ENCODE data around the gene ULK3.

Gene ULK3

DNA sequence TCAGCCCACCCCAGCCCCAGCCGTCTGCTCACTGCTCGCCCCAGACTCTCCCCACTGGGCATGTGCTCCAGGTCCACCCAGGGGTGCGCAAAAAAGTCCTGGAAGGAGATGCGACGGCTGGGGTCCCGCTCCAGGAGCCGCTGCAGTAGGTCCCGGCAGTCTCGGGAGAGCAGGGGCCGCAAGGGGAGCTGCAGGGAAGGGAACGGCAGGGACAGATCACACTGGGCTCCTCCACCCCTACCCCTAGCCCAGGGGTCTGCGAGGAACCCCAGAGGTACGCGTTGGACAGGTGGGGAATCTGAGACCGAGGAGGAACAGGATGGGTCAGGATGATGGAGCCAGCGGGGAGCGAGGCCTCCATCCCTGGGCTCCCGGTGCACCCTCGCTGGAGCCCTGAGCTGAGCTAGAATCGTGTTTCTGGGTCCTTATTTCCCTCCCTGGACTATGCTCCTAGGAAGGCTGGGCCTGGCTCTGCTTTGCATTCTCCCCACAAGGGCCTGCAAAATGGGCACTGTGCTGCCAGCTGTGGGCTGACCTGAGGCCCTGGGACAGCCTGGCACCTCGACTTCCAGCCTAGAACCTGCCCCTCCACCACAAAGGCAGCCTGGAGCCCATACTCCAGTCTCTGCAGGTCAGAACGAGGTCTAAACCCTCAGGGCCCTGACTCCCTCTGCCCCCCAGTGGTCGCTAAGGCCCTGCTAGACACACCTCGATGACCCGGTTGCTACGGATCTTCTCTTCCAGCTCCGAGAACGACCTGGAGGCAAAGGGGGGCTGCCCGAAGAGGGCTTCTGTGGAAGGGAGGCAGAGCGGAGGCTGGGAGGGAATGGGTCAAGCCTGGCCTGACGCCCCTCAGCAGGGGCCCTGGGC is 3.2 kb downstream of the ULK3 start:
- no peak for DNase-seq

DNA sequence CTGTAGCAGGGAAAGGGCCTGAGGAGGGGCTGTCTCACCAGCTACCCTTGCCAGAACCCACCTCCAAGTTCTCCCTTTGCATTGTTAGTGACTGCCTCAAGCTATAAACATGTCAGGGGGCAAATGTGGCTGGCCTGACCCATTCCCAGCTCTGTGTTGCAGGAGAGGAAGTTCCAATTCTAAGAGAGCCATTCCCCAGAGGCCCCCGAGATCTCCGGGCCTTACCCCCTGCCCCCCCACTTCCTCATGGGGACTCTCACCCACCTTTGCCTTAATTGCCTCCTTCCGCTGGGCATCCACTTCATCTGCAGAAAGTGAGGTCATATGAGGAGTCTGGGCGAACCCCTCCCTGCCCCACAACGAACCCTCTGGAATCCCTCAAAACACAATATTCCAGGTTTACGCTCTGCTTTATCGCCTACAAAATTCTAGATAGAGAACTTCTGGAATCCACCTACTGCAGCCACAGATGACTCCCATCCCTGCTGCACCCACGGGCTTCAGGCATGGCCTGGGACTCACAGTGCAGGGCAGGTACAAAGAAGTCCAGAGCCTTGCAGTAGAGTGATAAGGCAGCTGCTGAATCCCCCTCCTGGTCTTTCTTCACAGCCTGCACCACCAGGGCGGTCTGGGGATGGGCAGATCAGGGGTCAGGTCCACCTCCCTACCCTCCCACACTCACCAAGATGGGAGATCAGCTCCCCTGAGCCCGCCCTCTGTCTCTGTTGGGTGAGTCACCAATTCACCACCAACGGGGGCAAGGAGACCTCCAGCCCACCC is 4.0 kb downstream of the ULK3 start:
- DNase-seq: no peak

DNA sequence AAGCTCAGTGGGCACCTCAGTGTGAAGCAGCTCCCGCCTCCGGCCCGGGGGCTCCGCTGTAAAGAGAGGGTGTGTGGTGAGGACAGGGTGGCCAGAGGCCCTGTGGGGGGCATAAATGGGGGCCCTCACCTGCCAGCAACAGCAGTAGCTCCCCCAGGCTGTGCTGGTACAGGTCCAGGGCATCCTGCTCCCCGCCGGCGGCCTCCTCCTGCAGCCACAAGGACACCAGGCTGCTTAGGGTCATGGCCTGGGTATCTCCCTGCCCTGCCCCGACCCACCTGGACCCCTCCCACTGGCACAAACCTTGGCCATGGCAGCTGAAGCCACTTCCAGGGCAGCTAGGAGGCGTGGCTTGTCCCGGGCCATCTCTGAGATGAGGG is 4.8 kb downstream of the ULK3 start:
- DNase-seq: no peak

DNA sequence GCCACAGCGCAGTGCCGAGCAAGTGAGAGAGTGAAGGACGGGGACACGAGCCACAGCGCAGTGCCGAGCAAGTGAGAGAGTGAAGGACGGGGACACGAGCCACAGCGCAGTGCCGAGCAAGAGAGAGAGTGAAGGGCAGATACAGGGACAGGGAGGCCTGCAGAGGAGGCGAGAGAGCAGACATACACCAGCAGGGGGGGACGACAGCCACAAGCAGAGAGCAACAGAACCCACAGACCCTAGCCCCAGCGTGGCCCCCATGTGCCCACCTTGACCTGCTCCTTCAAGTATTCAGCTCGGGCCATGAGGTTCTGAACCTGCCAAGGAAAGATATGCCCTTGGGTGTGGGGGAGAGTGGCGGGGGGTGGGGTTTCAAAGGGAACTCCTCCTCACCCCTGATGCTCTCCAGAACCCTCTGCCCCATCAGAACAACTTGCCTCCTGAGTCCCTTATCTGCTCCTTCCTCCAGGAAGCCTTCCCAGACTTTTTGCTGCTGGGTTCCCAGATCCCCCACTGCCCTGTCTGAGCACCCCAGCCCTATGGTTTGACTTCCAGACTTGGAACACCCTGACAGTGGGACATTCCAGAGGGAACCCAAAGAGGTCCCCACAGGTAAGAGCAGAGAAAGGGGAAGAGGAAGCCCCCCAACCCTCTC is 5.3 kb downstream of the ULK3 start:
- no peak for DNase-seq

DNA sequence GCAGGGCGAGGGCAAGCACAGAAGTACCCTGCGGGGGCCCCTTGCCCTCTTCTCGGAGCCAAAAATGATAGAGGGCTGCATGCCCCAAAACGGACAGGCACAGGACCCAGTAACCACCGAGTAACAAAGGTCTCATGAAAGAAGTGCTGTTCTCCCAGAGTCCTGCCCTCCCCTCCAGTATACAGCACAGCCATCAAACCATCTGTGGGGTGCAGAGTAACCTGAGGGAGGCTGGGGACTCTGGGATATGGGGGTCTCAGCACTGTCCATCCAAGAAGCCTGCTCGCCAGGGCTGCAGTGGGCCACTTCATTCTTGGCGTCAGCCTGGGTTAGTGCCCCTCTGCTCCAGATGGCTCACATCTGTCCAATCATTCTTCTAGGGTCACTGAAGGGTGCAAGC is 6.1 kb downstream of the ULK3 start:
- no peak for DNase-seq

DNA sequence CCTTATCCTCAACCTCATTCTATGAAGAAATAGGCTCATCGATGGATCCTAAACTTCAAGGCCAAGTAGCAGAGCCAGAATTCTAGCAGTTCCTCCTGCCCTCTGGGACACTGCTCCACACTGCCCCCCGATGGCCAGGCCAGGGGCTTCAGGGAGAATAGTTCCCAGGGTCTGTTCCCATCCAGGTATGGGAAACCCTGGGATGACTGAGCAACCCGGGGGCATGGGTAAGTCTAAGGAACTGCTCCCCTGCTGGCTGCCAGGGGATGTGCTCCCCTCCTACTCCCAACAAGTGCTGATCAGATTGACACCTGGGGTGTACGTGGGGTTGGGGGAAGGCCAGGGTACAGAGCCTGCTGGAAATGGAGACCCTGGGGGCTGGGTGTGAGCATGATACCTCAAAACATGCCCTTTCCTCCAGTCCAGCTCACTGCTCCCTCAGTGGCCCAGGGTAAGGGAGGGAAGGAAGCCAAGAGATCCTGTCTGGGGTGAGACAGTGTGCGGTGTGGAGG is 7.6 kb downstream of the ULK3 start:
- peak; percentile 23 for DNase-seq

DNA sequence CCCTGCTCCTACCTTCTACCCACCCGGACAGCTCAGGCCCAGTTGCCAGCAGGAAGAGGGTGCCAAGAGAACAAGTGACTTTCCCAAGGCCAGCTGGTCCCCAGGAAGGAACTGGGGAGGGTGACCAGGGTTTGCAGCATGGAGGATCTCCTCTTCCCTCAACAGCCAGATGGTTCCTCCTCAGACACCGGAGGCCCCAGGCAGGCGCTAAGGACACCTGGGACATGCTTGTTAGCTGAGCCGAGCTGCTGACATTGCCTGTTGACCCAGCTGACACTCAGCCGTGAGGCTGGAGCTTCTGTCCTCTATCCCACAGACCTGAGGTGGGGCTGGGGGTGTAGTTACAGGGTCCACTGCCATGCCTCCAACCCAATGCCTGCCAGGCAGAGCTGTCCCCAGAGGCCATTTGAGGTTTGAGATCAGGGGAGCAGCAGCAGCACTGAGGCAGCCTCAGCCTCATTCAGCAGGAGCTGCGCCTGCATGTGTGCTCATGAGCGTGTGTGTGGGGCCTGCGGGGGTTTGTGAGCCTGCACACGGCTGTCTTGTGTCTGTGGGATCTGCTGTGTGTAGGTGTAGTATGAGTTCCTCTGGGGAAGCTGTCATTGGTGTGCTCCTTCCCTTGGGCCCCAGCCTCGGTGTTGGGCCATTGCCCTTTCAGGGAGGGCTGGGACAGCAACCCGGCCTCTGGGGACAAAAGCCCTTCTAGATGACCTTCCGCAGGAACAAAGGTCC is 9.4 kb downstream of the ULK3 start:
- DNase-seq: no peak

DNA sequence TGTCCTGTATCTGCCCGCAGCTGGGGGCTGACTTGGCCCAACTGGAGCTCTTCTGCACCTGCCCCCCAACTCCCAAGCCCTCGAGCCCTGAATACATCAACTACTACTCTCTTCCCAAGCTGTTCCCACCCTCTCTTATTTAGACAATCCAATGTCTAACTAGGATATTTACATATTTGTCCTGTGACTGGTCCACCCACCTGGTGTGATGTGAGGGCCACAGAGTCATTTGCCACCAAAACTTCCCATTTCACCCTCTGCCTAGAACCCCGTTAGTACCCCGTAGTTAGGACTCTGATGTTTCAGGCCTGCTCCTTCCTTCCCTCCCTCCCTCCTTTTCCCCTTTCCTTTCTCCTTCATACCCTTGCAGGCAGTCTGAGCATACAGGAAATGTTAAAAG is 10.1 kb downstream of the ULK3 start:
- DNase-seq: no peak

DNA sequence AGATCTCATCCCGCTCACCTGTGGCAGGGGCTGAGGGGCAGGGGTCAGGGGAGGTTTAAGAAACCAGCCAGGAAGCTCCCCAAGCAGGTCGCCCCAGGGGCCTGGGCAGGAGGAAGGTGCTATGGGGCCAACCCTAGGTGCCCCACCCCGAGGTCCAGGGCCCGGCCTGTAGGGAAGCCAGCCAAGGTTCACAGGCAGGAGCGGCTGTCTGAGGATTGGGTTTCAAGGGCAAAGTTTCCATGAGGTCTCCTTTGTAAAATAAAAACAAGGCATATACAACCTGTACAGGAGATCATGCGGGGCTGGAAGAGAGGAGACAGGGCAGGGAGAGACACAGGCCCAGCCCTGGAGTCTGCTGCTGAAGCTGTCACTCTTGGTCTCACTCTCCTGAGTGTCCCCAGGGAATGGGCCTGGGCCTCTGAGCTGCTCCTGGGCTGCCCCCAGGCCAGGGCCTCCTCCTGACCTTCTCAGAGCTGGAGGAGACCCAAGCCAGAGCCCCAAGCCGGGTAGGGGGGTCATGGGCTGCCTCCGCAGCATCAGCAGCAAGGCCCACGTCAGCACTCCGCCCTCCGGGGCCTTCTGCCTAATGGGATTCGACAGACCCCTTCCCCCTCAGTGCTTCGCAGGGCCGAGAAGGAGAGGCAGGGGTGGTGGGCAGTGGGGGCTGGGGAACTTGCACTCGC is 11.0 kb downstream of the ULK3 start:
- no peak for DNase-seq

DNA sequence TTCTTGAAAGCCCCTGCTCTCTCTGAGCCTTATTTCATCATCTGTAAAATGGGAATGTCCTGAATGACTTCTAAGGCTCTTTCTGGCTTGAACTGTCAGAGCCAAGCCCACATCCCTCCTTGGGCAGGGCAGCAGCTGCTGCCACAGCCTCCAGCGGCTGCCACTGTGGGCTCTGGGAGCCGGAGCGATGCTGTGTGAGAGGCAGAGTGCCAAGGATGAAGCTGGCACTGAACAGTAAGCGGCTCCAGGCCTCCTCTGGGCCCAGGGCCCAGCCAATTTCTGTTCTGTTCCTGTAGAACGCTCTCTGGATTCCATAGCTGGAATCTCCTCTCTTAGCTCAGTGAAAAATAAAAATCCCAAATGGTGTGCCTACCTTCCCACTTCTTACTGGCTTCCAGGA is 12.1 kb downstream of the ULK3 start:
- no peak for DNase-seq

DNA sequence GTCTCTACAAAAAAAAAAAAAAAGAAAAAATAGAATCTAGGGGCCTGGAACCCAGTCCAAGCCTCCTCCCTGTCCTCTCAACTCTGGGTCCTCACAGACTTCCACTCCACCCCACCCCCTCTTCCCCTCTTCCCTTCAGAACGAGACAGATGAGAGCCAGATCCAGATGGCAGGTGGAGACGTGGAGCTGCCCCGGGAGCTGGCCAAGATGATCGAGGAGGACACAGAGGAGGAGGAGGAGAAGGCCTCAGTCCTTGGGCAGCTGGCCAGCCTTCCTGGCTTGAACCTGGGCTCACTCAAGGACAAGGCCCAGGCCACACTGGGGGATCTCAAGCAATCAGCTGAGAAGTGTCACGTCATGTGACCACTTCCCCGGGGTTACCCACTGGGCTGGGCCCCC is 13.0 kb downstream of the ULK3 start:
- no peak for DNase-seq

DNA sequence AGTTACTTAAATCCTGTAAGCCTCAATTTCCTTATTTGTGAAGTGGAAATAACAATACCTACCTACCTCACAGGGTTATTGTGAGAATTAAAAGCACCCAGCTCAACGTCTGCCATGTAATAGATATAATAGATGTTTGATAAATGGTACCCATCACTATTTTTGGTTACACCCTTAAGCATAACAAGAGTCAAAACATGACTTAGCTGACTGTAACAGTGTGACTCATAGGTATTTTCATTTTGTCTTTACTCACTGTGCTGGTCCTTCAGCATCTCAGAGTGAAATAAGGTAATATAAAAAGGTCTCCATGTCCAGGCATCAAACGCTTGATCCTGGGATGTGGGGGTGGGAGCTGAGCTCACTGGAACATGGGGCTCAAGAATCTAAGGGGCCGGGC is 13.5 kb downstream of the ULK3 start:
- no peak for DNase-seq

DNA sequence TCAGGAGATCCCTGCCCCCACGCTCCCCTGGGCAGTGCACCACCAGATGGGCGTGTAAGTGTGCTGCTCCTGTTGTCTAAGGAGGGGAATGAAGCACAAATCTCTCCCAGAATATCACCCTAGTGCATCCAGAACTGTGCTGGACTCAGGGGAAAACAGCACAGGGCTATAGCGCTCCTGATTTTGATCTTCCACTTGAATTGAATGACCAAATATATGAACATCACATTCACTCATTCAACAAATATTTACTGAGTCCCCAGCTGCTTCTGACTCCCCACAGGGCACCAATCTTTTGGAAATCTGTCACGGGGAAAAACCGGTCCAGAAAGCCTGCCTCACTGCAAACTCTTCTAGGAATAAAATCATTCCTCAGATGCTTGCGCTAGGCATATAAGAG is 14.1 kb downstream of the ULK3 start:
- DNase-seq: no peak

DNA sequence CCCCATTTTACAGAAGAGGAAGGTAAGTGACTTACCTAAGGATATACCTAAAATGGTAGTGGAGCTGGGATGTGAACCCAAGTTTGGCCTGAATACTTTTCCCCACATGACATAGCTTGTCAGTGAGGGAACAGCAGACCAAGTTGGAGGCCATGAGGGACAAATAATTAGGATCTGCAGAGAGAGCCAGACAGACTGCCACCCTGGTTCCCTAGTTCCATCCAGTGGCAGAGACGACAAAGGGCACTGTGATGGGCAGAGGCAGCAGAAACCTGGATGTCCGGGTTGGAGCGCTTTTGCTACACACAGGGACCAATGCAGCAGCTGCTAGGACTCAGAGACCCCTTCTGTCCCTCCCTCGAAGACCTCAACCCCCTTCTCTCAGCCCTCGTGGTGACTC is 15.3 kb downstream of the ULK3 start:
- no peak for DNase-seq

DNA sequence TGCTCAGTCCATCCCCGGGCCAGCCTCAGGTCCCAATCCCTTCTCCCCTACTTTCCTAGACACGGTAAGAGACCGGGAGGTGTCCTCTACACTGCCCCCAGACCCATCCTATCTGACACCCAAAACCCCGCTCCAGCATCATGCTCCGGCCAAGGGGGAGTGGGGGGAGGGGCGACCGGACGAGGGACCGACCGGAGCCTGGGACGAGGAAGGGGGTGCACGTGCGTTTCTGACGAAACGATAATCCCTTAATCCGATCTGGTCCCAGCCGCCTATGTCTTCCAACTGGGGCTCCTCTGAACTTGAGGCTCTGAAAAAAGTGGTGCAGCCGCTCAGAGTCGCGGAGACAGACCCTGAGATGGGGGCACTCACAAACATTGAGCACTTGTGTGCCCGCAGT is 16.0 kb downstream of the ULK3 start:
- DNase-seq: no peak

DNA sequence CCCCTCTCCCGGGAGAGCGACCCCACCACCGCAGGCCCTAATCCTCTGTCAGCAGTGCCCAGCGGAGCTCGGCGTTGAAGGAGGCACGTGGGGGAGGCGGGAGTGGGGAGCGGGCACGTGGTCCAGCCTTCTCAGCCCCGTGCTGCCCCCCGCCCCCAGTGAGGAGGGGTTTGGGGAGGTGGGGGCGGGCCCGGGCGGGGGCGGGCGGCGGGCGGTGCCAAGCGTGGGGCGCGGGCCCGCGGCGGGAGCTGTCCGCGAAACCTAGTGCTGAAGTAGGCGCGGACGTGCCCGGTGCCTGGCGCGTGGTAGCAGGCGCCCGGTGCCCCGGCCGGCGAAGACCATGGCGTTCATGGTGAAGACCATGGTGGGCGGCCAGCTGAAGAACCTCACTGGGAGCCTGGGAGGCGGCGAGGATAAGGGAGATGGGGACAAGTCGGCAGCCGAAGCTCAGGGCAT is 16.6 kb downstream of the ULK3 start, which contains the start of gene CPLX3:
CPLX3 (plus strand) TSS at position 264 of the 456 bp plus-strand sequence; CDS start at position 341, 77 bp downstream.
- no peak for DNase-seq

DNA sequence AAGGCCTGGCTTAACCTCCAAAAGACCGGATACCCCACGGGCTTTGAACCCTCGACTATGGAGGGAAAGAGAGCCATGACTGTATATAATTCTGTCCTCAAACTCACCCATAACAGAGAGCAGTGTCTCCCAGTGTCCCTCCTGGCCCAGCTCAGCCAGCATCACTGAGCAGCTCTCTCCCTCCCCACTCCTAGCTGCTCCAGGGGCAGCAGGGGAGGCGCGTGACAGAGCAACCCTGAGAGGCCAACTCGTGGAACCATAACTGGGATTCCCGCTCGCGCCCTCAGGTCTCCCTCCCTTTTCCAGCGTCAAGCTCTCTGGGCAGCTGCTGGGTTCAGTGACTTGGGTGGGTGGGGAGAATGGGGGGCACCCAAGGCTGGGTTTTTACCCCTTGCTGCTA is 17.1 kb downstream of the ULK3 start:
- no peak for DNase-seq

DNA sequence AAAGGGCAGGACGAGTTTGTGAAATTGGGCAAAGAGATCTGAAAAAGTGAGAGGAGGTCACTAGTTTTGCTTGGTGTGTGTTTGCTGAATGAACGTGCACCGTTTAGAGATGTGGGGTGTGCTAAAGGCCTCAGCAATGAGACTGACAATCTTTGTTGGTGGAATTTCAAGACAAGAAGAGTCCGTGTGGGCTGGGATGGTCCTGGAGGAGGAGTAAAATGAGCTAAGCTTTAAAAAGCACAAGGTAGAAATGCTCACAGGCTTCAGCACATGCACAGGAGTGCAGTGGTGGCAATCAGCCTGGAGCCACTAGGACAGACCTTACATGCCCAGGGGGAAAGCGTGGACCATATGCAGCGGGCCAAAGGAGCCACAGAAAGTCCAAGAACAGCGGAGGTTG is 18.0 kb downstream of the ULK3 start:
- no peak for DNase-seq

DNA sequence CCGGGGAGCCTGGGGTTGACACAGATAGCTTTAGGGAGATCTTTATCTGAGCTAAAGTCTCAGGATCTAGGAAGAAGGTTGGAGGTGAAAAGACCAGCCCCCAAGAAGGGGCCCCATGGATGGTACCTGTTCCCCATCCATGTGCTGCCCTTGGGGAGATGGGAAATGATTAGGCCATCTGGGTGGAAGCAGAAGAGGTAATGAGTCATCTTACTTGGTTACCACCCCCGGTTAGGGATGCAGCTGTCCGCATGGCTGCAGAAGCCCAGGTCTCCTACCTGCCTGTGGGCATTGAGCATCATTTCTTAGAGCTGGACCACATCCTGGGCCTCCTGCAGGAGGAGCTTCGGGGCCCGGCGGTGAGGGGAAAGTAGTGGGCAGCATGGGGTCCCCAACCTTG is 19.6 kb downstream of the ULK3 start:
- no peak for DNase-seq

DNA sequence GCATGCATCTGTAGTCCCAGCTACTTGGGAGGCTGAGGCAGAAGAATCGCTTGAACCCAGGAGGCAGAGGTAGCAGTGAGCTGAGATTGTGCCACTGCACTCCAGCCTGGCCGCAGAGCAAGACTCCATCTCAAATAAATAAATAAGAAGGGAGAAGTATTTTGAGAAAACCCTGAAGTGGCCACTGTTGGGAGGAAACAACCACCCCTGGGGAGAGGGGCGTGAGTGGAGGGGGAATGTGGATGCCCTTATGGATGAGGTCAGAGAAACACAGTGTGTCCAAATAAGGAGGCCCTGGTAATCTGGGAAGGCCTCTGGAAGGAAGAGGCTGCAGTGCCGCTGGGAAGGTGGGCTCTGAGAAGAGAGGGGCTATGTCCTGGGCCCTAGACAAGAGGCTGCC is 20.7 kb downstream of the ULK3 start:
- DNase-seq: no peak

DNA sequence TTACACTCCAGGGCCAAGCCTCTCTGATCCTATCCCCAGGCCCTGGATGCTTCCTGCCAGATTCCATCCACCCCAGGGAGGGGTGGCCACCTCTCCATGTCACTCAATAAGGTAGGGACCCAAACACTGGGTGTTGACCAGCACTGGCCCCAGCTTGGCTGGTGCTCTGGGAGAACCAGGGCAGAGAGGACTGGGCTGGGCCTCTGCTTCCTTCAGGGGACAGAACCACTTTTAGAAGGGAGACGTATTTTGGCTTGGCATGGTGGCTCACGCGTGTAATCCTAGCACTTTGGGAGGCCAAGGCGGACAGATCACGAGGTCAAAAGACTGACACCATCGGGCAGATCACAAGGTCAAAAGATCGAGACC is 21.2 kb downstream of the ULK3 start:
- DNase-seq: no peak

DNA sequence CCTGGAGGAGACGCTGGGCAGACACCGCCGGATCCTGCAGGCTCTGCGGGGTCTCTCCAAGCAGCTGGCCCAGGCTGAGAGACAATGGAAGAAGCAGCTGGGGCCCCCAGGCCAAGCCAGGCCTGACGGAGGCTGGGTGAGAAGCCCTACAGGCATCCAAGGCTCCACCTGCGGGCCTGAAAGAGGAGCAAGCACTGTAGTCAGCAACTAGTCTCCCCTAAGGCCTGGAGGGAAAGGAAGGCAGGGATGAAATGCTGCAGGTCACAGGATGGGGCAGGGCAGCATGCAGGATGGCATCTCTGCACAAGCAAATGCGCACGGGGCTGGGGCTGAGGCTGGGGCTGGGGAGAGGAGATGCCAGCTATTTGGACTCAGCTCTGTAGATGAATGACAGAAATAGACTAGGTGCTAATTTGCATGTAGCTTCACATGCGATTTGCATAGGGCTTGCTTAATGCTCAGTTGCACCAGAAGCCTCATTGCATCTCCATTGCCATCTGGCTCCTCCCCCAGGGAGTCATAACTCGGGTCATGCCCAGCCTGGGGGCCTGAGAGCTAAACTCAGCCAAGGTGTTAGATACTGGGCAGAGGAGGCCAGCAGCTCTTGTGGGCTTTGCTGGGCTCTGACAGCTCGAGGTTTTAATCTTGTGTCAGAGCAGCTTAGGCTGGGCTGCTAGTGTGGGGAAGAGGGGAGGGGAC is 21.7 kb downstream of the ULK3 start:
- DNase-seq: peak; percentile 51

Data from NK-92 treated with Interleukin-12 subunit alpha and Interleukin-12 subunit beta, amount 100 ng/mL, for 24 hours (cell line).